Heart left ventricle (tissue), 16 donors: Measurements from ENCODE around the gene PDE7B. TPM values are rescaled to one million over a fixed set of nuclear protein-coding genes. Genes with fewer than 3 reads are reported as not detected.

Experiments used
- ATAC-seq, 4 donors: fragments of 200-7000 bp; cut with Tn5 transposase; one replicate each; pipeline ENCODE4 v1.9.1; 2020 to 2022; ENCODE audit warnings: moderate library complexity in 4 of 4, mild to moderate bottlenecking in 3 of 4, moderate number of reproducible peaks in 1 of 4
- DNase-seq, 5 donors: peaks; one replicate each; pipeline ENCODE4 v3.0.0-alpha.2; 2020
- H3K27ac ChIP-seq, 12 donors: fragments of 200-600 bp; sonication (generic) in 4 of 12; one replicate each; pipeline versions ENCODE4 v1.5.0 to v1.8.0; 2016 to 2022; ENCODE audit warnings: mild to moderate bottlenecking in 2 of 12
- H3K27me3 ChIP-seq, 9 donors: fragments of 200-600 bp; sonication (generic) in 2 of 9; one replicate each; pipeline versions ENCODE4 v1.5.1 to v1.8.0; 2016 to 2022; ENCODE audit warnings: mild to moderate bottlenecking in 3 of 9
- H3K36me3 ChIP-seq, 9 donors: fragments of 200-600 bp; sonication (generic) in 2 of 9; one replicate each; pipeline versions ENCODE4 v1.5.0 to v1.8.0; 2018 to 2022; ENCODE audit warnings: mild to moderate bottlenecking in 2 of 9
- H3K4me1 ChIP-seq, 12 donors: fragments of 200-600 bp; sonication (generic) in 4 of 12; one replicate each; pipeline versions ENCODE4 v1.5.0 to v1.8.0; 2016 to 2022; ENCODE audit warnings: mild to moderate bottlenecking in 3 of 12
- H3K4me3 ChIP-seq, 12 donors: fragments of 200-600 bp; sonication (generic) in 4 of 12; one replicate each; pipeline versions ENCODE4 v1.5.0 to v1.8.0; 2017 to 2022; ENCODE audit warnings: mild to moderate bottlenecking in 9 of 12, moderate library complexity in 4 of 12
- H3K9me3 ChIP-seq, 12 donors: fragments of 200-600 bp; sonication (generic) in 4 of 12; one replicate each; pipeline versions ENCODE4 v1.5.0 to v1.8.0; 2016 to 2022; ENCODE audit warnings: mild to moderate bottlenecking in 1 of 12
- CTCF ChIP-seq, 12 donors: fragments of 200-600 bp; sonication (generic) in 4 of 12; IDR thresholded peaks; one replicate each; pipeline versions ENCODE4 v1.5.0 to v1.8.0; 2018 to 2022; ENCODE audit warnings: antibody characterized with exemption in 12 of 12, mild to moderate bottlenecking in 5 of 12
- POLR2A ChIP-seq, 2 donors: fragments of 450-650 bp; IDR thresholded peaks; one replicate each; pipeline ENCODE4 v1.6.1; 2017; ENCODE audit warnings: antibody characterized with exemption in 2 of 2, mild to moderate bottlenecking in 2 of 2, moderate library complexity in 2 of 2
- WGBS, 4 donors: extraction: QIAGEN DNeasy Blood & Tissue Kit in 2 of 4; methylation state at CpG; one replicate each; pipeline versions ENCODE4 v1.1.5 to v1.1.7; 2013 to 2018; 5-methylcytosine and 5-hydroxymethylcytosine counted together
- intact Hi-C, 10 donors: fragments of 100-400 bp; cut with DNase I; formaldehyde crosslinking; loops; one replicate each; pipeline versions ENCODE4 v1.11.1 to v1.14.2; 2022
- polyA plus RNA-seq, 2 donors: library from polyadenylated mRNA; stranded (reverse); fragments of 200-250 nt; gene quantifications; one replicate each; pipeline ENCODE4 v1.2.3, GENCODE V29; 2013
- total RNA-seq, 9 donors: library from RNA; depleted of rRNA in 2 of 9; stranded (reverse); fragments of >200 nt in 2 of 9; fragmentation: NEBNext Ultra II Directional in 3 of 9; extraction: Animal tissue kit (Norgen Biotek cat#: 25700) in 3 of 9; gene quantifications; one replicate each; pipeline versions ENCODE4 v1.1.0 to v1.2.4, GENCODE V29; 2016 to 2023
- donor health status: ischemic (EF 13 %, LVEDD 7.1; RV severe dilation, severe dysfunction).
- donor health status: healthy with polysubstance abuse.
- donor health status: DM: no; HTN: yes; CAD: no.
- donor health status: DM: no; HTN: no; CAD: no.
- donor health status: ischemic (EF 25% LVEDD 6.9; RV normal size, moderate dysfunction).
- donor health status: ischemic (EF 25% LVEDD 5.7; RV mildly dilated, moderate dysfunction).
- donor health status: healthy.
- donor health status: DM: yes; HTN: yes; CAD: no.
- donor health status: ischemic (EF 35%, LVEDD 5.7; RV mildly dilated, moderate dysfunction).
- donor health status: nonischemic (EF 11% LVEDD 7.7; RV severe dilation, severe dysfunction).
- donor health status: DM: yes; HTN: yes; CAD: no.
- donor health status: PGD.
- donor health status: ischemic (EF 29% LVEDD 5.4; RV normal size, mild dysfunction).
- donor health status: nonischemic (EF 23%, LVEDD 6.1; RV moderate dilation, normal function).

The PDE7B gene
- total and polyA plus RNA-seq, 11 donors, result 4.4 to 29.1 (median 9.0) TPM

- H3K27ac ChIP-seq, result no peak overlapping the region
- DNase-seq, result no peak
- intact Hi-C loops, result loop anchor here in 3 of 10 donors (10.0 kb wide), 2 partner anchors 292 to 398 kb away; no protein-coding TSS in a partner anchor
Measured at GRCh38 chr6:135932651-135933050, 81.2 kb downstream of the PDE7B start.

GRCh38 chr6:135935941-135936601 is 84.6 kb downstream of the PDE7B start:
- peak overlapping the region in 6 of 12 donors; percentile 8 to 64 (median 34) for H3K27ac ChIP-seq
- ATAC-seq, result peak in 3 of 4 donors; percentile 31 to 79 (median 32)

More at GRCh38 chr6:135932651-135933050, 81.2 kb downstream of the PDE7B start:
- H3K36me3 ChIP-seq, result no peaks in the 10 kb centered on the region
- H3K27me3 ChIP-seq, result no peaks in the 10 kb centered on the region
- WGBS, 4 donors, result 87 to 94% (median 92%) methylated on average over 4 of the region's 4 CpGs
- no peaks in the 10 kb centered on the region for H3K9me3 ChIP-seq
- H3K4me3 ChIP-seq, result no peak overlapping the region
- TF ChIP-seq POLR2A (IDR thresholded peaks at IDR 0.05), result no peak
- TF ChIP-seq CTCF (IDR thresholded peaks at IDR 0.05), result no peak
- H3K4me1 ChIP-seq, result peaks cover 0 to 6% (median 0%) of the 10 kb centered on the region in 12 donors
- no peak for ATAC-seq

GRCh38 chr6:135936606-135937005 is 85.1 kb downstream of the PDE7B start:
- WGBS, 4 donors, result 67 to 94% (median 71%) methylated on average over 1 of the region's 1 CpG
- H3K4me3 ChIP-seq, result no peak overlapping the region
- no peaks in the 10 kb centered on the region for H3K27me3 ChIP-seq
- H3K4me1 ChIP-seq, result peaks cover 0 to 15% (median 0%) of the 10 kb centered on the region in 12 donors
- no peaks in the 10 kb centered on the region for H3K9me3 ChIP-seq
- peak overlapping the region in 6 of 12 donors; percentile 8 to 64 (median 34) for H3K27ac ChIP-seq
- no peaks in the 10 kb centered on the region for H3K36me3 ChIP-seq
- no peak for TF ChIP-seq POLR2A (IDR thresholded peaks at IDR 0.05)
- intact Hi-C loops, result loop anchor here in 3 of 10 donors (10.0 kb wide), 2 partner anchors 288 to 402 kb away; no protein-coding TSS in a partner anchor
- peak in 2 of 4 donors; percentile 13 to 83 for ATAC-seq
- no peak for DNase-seq

More at GRCh38 chr6:135935941-135936601, 84.6 kb downstream of the PDE7B start:
- 73 to 77% (median 75%) methylated on average over 8 of the region's 8 CpGs for WGBS, 4 donors
- H3K4me3 ChIP-seq, result no peak overlapping the region
- no peaks in the 10 kb centered on the region for H3K9me3 ChIP-seq
- H3K27me3 ChIP-seq, result no peaks in the 10 kb centered on the region
- intact Hi-C loops, result loop anchor here in 3 of 10 donors (10.0 kb wide), 2 partner anchors 289 to 401 kb away; no protein-coding TSS in a partner anchor
- no peak for TF ChIP-seq CTCF (IDR thresholded peaks at IDR 0.05)
- H3K36me3 ChIP-seq, result no peaks in the 10 kb centered on the region
- DNase-seq, result peak in 1 of 5 donors; percentile 56
- H3K4me1 ChIP-seq, result peaks cover 0 to 15% (median 0%) of the 10 kb centered on the region in 12 donors

GRCh38 chr6:135937106-135937505 is 85.6 kb downstream of the PDE7B start:
- DNase-seq (no peak), ATAC-seq (no peak)
- H3K4me3 ChIP-seq, result no peak overlapping the region
- TF ChIP-seq POLR2A (IDR thresholded peaks at IDR 0.05), result no peak
- no peak for TF ChIP-seq CTCF (IDR thresholded peaks at IDR 0.05)
- WGBS, 4 donors, result 94 to 97% (median 96%) methylated on average over 6 of the region's 6 CpGs
- H3K4me1 ChIP-seq, result peaks cover 0 to 15% (median 0%) of the 10 kb centered on the region in 12 donors
- H3K27ac ChIP-seq, result peak overlapping the region in 3 of 12 donors; percentile 8 to 64 (median 30)
- no peaks in the 10 kb centered on the region for H3K36me3 ChIP-seq
- no peaks in the 10 kb centered on the region for H3K9me3 ChIP-seq
- no peaks in the 10 kb centered on the region for H3K27me3 ChIP-seq
- intact Hi-C loops, result loop anchor here in 3 of 10 donors (10.0 kb wide), 2 partner anchors 288 to 402 kb away; no protein-coding TSS in a partner anchor
